B cell (primary cell): ENCODE data around the gene NATD1.

Experiments
- EZH2 ChIP-seq: IDR thresholded peaks from 2 replicates; pipeline ENCODE4 v1.6.1; 2012; ENCODE audit warnings: borderline replicate concordance, low read depth, mild to moderate bottlenecking, moderate library complexity, low read length; ENCODE audit not compliant: insufficient read depth, poor library complexity, severe bottlenecking
- TF ChIP-seq, protein P1 (sequence below): fragments of 200-600 bp; IDR thresholded peaks from one replicate; pipeline ENCODE4 v1.8.0; 2022; ENCODE audit warnings: antibody characterized with exemption, mild to moderate bottlenecking

DNA sequence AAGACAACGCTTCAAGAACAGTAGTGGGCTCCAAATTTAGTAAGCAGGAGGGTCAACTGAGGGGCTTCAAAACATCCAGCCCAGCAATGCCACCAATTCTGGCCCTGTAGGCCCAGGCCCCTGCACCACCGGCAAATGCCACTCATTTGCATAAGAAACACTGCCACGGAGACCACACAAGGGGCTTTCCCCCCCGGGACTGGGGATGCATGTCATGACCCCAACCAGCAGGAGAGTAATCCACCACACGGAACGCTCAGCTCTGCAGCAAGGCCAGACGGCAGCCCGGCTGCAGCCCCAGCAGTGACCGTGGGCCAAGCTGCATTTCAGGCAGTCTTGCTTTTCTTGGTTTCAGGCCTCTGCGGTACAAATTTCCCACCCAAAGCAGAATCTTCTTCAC, 53.4 kb downstream of the NATD1 start:
- TF ChIP-seq, protein P1, sequence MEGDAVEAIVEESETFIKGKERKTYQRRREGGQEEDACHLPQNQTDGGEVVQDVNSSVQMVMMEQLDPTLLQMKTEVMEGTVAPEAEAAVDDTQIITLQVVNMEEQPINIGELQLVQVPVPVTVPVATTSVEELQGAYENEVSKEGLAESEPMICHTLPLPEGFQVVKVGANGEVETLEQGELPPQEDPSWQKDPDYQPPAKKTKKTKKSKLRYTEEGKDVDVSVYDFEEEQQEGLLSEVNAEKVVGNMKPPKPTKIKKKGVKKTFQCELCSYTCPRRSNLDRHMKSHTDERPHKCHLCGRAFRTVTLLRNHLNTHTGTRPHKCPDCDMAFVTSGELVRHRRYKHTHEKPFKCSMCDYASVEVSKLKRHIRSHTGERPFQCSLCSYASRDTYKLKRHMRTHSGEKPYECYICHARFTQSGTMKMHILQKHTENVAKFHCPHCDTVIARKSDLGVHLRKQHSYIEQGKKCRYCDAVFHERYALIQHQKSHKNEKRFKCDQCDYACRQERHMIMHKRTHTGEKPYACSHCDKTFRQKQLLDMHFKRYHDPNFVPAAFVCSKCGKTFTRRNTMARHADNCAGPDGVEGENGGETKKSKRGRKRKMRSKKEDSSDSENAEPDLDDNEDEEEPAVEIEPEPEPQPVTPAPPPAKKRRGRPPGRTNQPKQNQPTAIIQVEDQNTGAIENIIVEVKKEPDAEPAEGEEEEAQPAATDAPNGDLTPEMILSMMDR, result no peak
- TF ChIP-seq EZH2, result no peak
